ENCODE results near the gene ZNF688.

The ZNF688 gene

GRCh38 chr16:30585022-30585399, 13.5 kb upstream of the ZNF688 start:
- DNase-seq = no peak

GRCh38 chr16:30582611-30583340, 11.3 kb upstream of the ZNF688 start:
- no peak for DNase-seq

- DNase-seq = no peak
These were observed 9.9 kb upstream of the ZNF688 start for GRCh38 chr16:30581457-30581856.

GRCh38 chr16:30574678-30575077, 3.2 kb upstream of the ZNF688 start:
- no peak for DNase-seq

GRCh38 chr16:30570636-30571444, 674 bp downstream of the ZNF688 start:
- DNase-seq = no peak

GRCh38 chr16:30569746-30570635, 1.5 kb downstream of the ZNF688 start:
- no peak for DNase-seq

GRCh38 chr16:30569281-30569680, 2.2 kb downstream of the ZNF688 start:
- DNase-seq = no peak

- peak; percentile 56 for DNase-seq
These were observed 3.4 kb downstream of the ZNF688 start for GRCh38 chr16:30567991-30568638.

- DNase-seq = peak; percentile 81
These were observed 4.1 kb downstream of the ZNF688 start for GRCh38 chr16:30567160-30567990.

- no peak for DNase-seq
These were observed 5.0 kb downstream of the ZNF688 start for GRCh38 chr16:30566531-30566930.

- DNase-seq = no peak
These were observed 5.5 kb downstream of the ZNF688 start for GRCh38 chr16:30565984-30566383.

- DNase-seq = no peak
These were observed 6.0 kb downstream of the ZNF688 start for GRCh38 chr16:30565526-30565925.

- no peak for DNase-seq
These were observed 9.5 kb downstream of the ZNF688 start for GRCh38 chr16:30562021-30562420.

GRCh38 chr16:30561089-30561816, 10.3 kb downstream of the ZNF688 start:
- no peak for DNase-seq

GRCh38 chr16:30559690-30560089, 11.8 kb downstream of the ZNF688 start:
- DNase-seq = no peak

GRCh38 chr16:30558789-30559377, 12.6 kb downstream of the ZNF688 start:
- DNase-seq = no peak

- peak; percentile 98 for DNase-seq
These were observed 13.3 kb downstream of the ZNF688 start, which contains the start of gene ZNF764 for GRCh38 chr16:30557957-30558788. ZNF764 (minus strand) TSS chr16:30558374; CDS start chr16:30558182, 192 bp downstream.

GRCh38 chr16:30557707-30557956, 13.9 kb downstream of the ZNF688 start:
- no peak for DNase-seq

GRCh38 chr16:30556125-30556473, 15.4 kb downstream of the ZNF688 start:
- no peak for DNase-seq

Data from stimulated activated CD4-positive, alpha-beta T cell treated with anti-CD3 and anti-CD28 coated beads, Interleukin-1b, Interleukin-23, amount 100 ng/mL, for 48 hours (primary cell).